ENCODE measurements around the gene AFAP1L2. TPM values are rescaled to one million over a fixed set of nuclear protein-coding genes. Genes with fewer than 3 reads are reported as not detected.

AFAP1L2 gene
- total RNA-seq, 2 donors from 2014 or later: 1.3 to 8.8 TPM

DNA sequence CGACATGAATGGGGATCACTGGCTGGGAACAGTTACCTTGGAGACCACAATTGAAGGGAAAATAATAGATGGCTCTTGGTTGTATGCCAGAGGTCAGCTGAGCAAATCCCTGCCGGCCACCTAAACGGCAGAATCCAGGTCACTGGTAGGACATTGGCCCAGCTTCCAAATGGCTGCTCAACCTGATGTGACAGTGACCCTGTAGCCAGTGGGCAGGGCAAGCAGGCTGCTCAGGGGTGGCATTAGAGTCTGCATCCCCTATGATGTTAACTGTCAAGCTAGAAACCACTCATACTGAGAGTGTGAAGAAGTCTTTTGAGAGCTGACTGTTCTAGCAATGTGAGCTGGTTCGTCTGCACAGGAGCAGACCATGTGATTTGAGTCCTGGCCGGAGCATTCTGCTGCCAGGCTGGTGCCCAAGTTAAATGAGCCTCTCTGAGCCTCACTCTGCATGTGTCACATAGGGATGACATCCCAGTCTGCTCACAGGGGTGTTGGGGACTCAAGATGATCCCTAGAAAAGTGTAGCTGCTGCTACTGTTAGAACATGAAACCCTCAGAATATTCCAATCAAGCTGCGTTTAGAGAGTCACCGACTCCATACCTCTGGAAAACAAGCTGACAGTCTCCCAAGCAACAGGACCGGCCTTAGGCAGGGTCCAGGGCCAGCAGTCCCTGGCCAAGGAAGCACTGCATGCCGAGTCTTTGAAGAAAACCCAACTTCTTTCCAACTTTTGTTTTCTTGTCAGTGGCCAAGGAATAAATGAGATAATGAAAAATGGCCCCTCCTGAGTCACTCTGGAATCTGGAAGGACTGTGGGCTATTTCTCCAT lies 95.6 kb downstream of the AFAP1L2 start:
- Mint-ChIP-seq H3K27me3 (peaks cover 0 to 2% of the 10 kb centered on the region in 2 donors), H3K36me3 (no peaks in the 10 kb centered on the region), H3K4me1 (ENCODE audit: low read depth in 2 of 2) (peaks cover 9 to 10% of the 10 kb centered on the region in 2 donors), H3K27ac (no peak overlapping the region), H3K4me3 (no peak overlapping the region), H3K9me3 (no peaks in the 10 kb centered on the region)
- no peak for DNase-seq (ENCODE audit: low spot score)
- no peak for ATAC-seq

DNA sequence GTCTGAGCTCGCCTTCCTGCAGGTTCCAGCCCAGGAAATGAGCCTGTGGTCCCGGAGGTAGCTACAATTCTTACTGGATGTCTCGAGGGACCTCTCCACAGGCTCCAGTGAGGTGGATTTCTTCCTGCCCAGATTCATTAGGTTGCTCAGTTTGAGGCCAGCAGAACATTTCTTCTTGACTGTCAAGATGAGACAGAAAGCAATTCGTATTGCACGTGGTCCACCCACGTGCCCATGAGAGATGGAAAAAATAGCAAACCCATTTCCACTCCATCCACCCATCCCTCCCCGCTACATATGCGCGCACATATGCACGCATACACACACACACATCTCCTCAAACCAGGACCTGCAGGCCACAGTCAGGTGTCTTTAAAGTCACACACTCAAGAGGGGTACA lies 96.6 kb downstream of the AFAP1L2 start:
- Mint-ChIP-seq H3K27me3 (peaks cover 0 to 2% of the 10 kb centered on the region in 2 donors), H3K4me3 (no peak overlapping the region), H3K4me1 (ENCODE audit: low read depth in 2 of 2) (peaks cover 11 to 12% of the 10 kb centered on the region in 2 donors), H3K36me3 (no peaks in the 10 kb centered on the region), H3K9me3 (no peaks in the 10 kb centered on the region), H3K27ac (no peak overlapping the region)
- DNase-seq (ENCODE audit: low spot score): no peak
- no peak for ATAC-seq

DNA sequence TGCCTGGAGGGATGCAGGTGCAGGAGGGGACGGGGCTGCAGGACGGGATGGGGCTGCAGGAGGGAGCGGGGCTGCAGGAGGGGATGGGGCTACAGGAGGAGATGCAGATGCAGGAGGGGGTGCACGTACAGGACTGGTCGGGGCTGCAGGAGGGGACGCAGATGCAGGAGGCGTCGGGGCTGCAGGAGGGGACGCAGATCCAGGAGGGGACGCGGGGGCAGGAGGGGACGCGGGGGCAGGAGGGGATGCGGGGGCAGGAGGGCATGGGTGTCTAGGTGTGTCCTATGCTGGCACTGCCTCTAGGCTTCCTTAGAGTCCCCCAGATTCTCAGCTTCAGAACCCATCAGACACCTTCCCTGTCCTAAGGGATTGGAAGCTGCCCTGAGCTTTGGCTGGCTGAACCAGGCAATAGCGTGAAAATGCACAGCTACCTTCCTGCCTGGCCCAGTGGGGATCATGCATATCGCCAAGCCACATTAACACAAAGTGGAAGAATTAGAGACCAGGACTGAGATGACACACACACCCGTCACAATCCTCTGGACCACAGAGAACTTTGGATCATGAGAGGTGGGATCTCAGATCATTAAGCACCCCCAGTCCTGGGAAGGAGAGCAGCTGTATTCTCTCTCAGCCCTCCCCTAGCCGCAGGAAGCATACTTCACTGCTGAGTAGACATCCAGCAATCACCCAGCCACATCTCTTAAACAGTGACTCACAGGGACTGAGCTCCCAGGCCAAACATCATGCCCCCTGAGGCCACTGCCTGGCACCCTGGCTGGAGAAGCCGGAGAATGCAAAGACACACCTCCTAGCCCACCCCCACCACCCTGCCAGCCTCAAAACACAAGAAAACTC lies 98.0 kb downstream of the AFAP1L2 start:
- H3K36me3 Mint-ChIP-seq: no peaks in the 10 kb centered on the region
- no peak for DNase-seq (ENCODE audit: low spot score)
- peaks cover 0 to 2% of the 10 kb centered on the region in 2 donors for H3K27me3 Mint-ChIP-seq
- ATAC-seq: no peak
- H3K27ac Mint-ChIP-seq: no peak overlapping the region
- peaks cover 11 to 12% of the 10 kb centered on the region in 2 donors for H3K4me1 Mint-ChIP-seq (ENCODE audit: low read depth in 2 of 2)
- no peaks in the 10 kb centered on the region for H3K9me3 Mint-ChIP-seq
- H3K4me3 Mint-ChIP-seq: peak overlapping the region; percentile 89

DNA sequence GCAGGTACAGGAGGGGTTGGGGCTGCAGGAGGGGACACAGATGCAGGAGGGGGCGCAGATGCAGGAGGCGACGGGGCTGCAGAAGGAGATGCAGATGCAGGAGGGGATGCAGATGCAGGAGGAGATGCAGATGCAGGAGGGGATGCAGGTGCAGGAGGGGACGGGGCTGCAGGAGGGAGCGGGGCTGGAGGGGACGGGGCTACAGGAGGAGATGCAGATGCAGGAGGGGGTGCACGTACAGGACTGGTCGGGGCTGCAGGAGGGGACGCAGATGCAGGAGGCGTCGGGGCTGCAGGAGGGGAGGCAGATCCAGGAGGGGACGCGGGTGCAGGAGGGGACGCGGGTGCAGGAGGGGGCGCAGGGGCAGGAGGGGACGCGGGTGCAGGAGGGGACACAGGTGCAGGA lies 98.8 kb downstream of the AFAP1L2 start:
- H3K36me3 Mint-ChIP-seq: no peaks in the 10 kb centered on the region
- H3K9me3 Mint-ChIP-seq: no peaks in the 10 kb centered on the region
- DNase-seq (ENCODE audit: low spot score) (no peak), ATAC-seq (no peak)
- H3K4me3 Mint-ChIP-seq: peak overlapping the region; percentile 89
- no peak overlapping the region for H3K27ac Mint-ChIP-seq
- H3K4me1 Mint-ChIP-seq (ENCODE audit: low read depth in 2 of 2): peaks cover 11 to 12% of the 10 kb centered on the region in 2 donors
- peaks cover 0 to 2% of the 10 kb centered on the region in 2 donors for H3K27me3 Mint-ChIP-seq

DNA sequence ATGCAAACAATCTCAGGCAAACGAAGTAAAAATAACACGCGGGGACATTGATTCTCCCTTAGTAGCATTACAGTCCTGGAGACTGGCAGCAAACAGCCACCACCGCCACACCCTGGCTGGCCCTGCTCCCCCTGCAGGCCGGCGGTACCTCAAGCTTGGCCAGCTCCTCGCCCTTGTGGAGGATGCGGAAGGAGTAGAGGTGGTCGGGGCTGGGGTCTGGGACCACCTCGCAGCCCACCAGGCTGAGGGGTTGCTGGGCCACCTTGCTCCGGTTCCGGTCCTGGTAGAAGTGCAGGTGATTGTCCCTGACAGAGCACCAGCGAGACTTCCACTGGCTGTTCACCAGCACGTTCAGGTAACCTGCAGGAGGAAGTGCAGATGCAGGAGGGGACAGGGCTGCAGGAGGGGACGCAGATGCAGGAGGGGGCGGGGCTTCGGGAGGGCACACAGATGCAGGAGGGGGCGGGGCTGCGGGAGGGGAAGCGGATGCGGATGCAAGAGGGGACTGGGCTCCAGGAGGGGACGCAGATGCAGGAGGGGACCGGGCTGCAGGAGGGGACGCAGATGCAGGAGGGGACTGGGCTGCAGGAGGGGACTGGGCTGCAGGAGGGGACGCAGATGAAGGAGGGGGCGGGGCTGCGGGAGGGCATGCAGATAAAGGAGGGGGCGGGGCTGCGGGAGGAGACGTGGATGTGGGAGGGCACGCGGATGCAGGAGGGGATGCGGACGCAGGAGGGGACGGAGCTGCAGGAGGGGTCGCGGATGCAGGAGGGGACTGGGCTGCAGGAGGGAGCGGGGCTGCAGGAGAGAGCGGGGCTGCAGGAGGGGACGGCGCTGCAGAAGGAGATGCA lies 99.5 kb downstream of the AFAP1L2 start:
- Mint-ChIP-seq H3K4me3 (peak overlapping the region; percentile 89), H3K4me1 (ENCODE audit: low read depth in 2 of 2) (peaks cover 11 to 12% of the 10 kb centered on the region in 2 donors), H3K27me3 (peaks cover 0 to 2% of the 10 kb centered on the region in 2 donors), H3K9me3 (no peaks in the 10 kb centered on the region), H3K27ac (peak overlapping the region; percentile 53 to 80), H3K36me3 (no peaks in the 10 kb centered on the region)
- DNase-seq (ENCODE audit: low spot score) (peak; percentile 66), ATAC-seq (peak; percentile 75 to 76)

DNA sequence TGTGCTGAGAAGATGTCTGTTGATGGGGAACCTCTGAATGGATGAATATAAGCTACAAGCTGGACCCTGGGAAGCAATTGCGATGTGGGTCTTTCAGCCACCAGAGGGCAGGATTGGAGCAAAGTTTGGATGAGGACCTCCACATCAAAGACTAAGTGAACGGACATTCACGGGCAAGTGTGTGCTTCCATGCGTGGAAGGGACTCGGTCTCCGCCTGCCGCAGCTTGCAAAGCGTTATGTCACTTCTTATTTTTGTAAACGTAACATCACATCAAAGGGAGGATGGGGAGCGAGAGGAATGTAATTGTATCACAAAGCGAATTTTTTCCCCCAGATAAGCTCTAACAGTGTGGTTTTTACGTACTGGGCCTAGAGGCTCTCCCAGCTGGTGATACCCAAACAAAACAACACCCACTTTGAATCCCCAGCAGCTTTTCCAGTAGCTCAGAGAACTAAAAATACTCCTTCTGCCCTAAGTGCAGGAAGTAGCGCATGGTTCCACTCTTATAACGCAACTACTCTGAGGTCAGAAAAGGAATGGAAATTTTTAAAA lies 100.2 kb downstream of the AFAP1L2 start:
- Mint-ChIP-seq H3K4me1 (ENCODE audit: low read depth in 2 of 2) (peaks cover 11 to 12% of the 10 kb centered on the region in 2 donors), H3K27me3 (peaks cover 0 to 2% of the 10 kb centered on the region in 2 donors), H3K4me3 (peak overlapping the region; percentile 89), H3K9me3 (no peaks in the 10 kb centered on the region), H3K36me3 (no peaks in the 10 kb centered on the region), H3K27ac (peak overlapping the region; percentile 53 to 80)
- ATAC-seq: peak; percentile 66 to 73
- DNase-seq (ENCODE audit: low spot score): peak; percentile 78

DNA sequence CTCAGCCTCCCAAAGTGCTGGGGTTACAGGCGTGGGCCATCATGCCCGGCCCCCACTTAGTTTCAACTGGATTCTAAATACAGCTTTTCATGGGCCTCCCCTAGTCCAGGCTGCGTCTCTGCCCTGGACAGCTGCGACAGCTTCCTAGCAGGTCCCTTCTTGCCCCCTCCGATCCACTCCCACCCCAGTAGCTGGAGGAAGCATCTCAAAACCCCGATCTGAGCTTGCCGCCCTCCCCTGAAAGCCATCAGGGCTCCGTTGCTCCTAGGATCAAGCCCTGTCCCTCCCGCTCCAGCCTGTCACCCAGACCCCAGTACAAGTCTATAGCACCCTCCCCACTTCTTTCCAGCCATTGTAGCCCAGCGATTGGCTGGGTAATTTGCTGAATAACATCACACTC lies 100.7 kb downstream of the AFAP1L2 start:
- H3K4me3 Mint-ChIP-seq: peak overlapping the region; percentile 89
- ATAC-seq (no peak), DNase-seq (ENCODE audit: low spot score) (no peak)

DNA sequence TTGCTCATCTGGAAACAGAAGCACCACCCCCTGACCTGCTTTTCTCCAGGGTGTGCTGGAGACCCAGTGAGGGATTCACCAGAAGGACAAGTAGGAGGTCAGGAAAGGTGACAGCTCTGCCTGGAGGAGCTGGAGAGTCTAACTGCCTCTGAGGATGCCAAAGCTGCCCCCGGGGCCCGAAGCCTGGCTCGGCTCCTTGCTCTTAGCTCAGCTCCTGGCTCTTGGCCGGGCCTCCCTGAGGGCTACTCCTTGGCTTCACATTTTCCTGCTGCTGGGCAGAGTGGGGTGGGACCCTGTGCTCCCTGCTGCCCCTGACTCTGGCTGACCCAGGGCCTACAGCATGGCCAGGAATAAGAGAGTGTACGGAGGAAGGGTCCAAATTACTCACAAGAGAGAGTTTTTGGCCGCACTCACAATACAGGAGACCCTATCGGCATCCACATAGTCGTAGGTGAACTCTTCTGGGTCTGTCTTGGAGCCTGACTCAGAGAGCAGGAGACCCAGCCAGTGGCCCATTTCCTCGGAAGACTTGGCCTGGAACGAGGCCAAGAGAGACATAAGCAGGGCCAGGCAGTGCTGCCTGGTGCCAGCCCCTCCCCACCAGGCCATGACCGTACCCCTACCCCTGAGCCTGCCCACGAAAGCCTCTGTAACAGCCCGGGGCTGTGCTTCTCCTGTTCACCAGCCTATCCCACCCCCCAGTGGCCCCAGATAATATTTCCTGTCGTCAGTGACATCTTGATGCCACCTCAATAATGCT lies 102.2 kb downstream of the AFAP1L2 start:
- Mint-ChIP-seq H3K4me3 (no peak overlapping the region), H3K4me1 (ENCODE audit: low read depth in 2 of 2) (peaks cover 11 to 12% of the 10 kb centered on the region in 2 donors), H3K9me3 (no peaks in the 10 kb centered on the region), H3K27me3 (peaks cover 0 to 1% of the 10 kb centered on the region in 2 donors), H3K27ac (no peak overlapping the region), H3K36me3 (no peaks in the 10 kb centered on the region)
- ATAC-seq (no peak), DNase-seq (ENCODE audit: low spot score) (no peak)

More for the DNA sequence above, 100.7 kb downstream of the AFAP1L2 start:
- Mint-ChIP-seq H3K27me3 (peaks cover 0 to 2% of the 10 kb centered on the region in 2 donors), H3K36me3 (no peaks in the 10 kb centered on the region), H3K9me3 (no peaks in the 10 kb centered on the region), H3K27ac (peak overlapping the region; percentile 53 to 80), H3K4me1 (ENCODE audit: low read depth in 2 of 2) (peaks cover 11 to 12% of the 10 kb centered on the region in 2 donors)

DNA sequence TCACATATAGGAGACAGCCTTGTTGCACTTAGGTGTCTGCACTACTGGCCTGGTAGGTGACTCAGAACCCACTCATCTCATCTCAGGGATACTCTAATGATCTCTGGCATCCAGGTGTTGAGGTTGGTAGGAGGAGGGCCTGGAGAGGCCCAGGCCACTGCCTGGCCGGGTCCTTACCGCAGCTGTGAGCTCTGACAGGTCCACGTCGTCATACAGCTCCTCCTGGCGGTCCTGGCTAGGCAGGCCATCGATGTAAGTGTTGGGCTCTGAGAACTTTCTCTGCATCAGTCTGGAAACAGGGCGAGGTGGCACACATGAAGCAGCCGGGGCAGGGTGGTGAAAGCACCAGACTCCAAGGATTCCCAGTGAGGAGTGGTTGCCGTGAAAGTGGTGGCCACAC lies 103.1 kb downstream of the AFAP1L2 start:
- H3K4me1 Mint-ChIP-seq (ENCODE audit: low read depth in 2 of 2): peaks cover 11 to 12% of the 10 kb centered on the region in 2 donors
- no peak for ATAC-seq
- no peak for DNase-seq (ENCODE audit: low spot score)
- no peaks in the 10 kb centered on the region for H3K27me3 Mint-ChIP-seq
- H3K36me3 Mint-ChIP-seq: peaks cover 2% of the 10 kb centered on the region
- peaks cover 2% of the 10 kb centered on the region for H3K9me3 Mint-ChIP-seq
- no peak overlapping the region for H3K4me3 Mint-ChIP-seq
- H3K27ac Mint-ChIP-seq: no peak overlapping the region

DNA sequence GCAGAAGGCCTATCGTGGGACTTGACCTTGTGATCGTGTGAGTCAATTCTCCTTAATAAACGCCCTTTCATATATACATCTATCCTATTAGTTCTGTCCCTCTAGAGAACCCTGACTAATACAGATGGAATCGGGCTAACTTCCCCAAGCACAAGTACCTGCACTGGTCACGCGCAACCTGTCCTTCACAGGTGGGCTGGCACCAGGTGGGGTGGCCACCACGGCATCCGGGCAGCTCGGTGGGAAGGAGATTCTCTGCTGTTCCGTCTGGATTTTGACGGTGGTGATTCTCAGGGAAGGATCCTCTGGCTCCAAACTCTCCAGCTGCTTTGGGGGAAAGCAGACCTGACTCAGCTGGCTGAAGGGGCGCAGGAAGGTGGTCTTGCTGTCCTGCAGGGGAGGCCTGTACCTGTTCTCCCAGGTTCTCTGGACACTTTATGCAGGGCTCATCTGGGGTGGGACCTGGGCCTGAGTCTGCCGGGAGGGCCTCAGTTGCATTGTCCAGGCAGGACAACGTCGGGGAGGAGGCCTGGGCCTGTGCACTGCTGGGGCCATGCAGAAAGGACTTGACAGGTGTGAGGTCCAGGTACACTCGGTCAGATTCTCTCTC lies 104.2 kb downstream of the AFAP1L2 start:
- H3K27ac Mint-ChIP-seq: no peak overlapping the region
- H3K4me1 Mint-ChIP-seq (ENCODE audit: low read depth in 2 of 2): peaks cover 11 to 12% of the 10 kb centered on the region in 2 donors
- peaks cover 12% of the 10 kb centered on the region for H3K36me3 Mint-ChIP-seq
- H3K27me3 Mint-ChIP-seq: no peaks in the 10 kb centered on the region
- no peak for DNase-seq (ENCODE audit: low spot score)
- no peak for ATAC-seq
- H3K9me3 Mint-ChIP-seq: peaks cover 7% of the 10 kb centered on the region
- H3K4me3 Mint-ChIP-seq: no peak overlapping the region

DNA sequence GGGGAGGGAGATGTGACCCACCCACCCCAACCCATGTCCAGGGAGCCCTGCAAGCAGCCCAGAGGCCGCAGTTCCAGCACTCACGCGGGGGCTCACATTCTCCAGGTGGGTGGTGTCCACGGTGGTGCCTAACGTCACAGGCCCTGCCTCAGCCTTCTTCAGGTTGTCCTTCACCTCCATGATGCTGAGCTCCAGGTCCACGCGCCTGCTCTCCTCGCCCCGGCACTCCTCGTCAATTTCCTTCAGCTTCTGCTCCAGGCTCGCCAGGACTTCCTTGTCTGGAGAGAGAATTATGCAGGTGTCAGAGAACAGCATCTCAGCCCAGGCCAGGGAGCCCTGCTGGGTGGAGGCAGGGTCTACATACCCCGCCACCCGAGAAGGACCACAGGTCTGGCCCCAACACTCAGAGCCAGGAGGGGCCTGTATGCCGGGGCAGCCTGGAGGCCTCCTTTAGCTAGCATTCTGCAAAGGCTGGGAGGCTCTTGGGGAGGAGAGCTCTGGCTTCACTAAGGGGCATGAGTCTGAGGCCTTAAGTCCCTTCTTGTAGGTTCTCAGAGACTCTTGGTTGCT lies 107.1 kb downstream of the AFAP1L2 start:
- H3K4me1 Mint-ChIP-seq (ENCODE audit: low read depth in 2 of 2): no peaks in the 10 kb centered on the region
- H3K9me3 Mint-ChIP-seq: peaks cover 7% of the 10 kb centered on the region
- DNase-seq (ENCODE audit: low spot score) (no peak), ATAC-seq (peak in 1 of 2 donors; percentile 24)
- no peaks in the 10 kb centered on the region for H3K27me3 Mint-ChIP-seq
- no peak overlapping the region for H3K4me3 Mint-ChIP-seq
- H3K36me3 Mint-ChIP-seq: peaks cover 21% of the 10 kb centered on the region
- no peak overlapping the region for H3K27ac Mint-ChIP-seq

DNA sequence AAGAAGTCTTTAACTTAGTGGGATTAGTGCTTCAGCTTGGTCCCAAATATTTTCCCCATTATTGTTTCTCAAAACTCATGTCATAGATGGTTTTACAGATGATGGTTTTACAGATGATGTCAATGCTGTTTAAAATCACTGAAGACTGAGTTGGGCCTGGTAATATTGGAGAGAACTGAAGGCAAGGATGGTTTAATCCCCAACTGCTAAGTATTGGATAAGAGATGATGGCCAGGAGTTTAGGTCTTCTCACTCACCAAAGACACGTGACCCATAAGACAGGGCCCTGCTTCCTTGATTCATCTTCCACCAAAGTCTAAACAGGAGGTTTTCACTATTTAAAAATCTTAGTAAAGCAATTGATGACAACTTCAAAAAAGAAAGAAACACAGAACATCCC lies 108.9 kb downstream of the AFAP1L2 start:
- Mint-ChIP-seq H3K4me1 (ENCODE audit: low read depth in 2 of 2) (no peaks in the 10 kb centered on the region), H3K27ac (no peak overlapping the region), H3K4me3 (no peak overlapping the region), H3K27me3 (no peaks in the 10 kb centered on the region), H3K36me3 (peaks cover 21% of the 10 kb centered on the region), H3K9me3 (peaks cover 7% of the 10 kb centered on the region)
- DNase-seq (ENCODE audit: low spot score) (no peak), ATAC-seq (no peak)
